HG02973 (cell line): ENCODE results near the gene NRTN.
"Not testable (repeated sequence)": the region's sequence is repeated elsewhere in the genome, so short reads cannot be mapped to it uniquely, and the experiment has no call there.

Source experiments
- ATAC-seq: cut with Tn5 transposase; IDR thresholded peaks from one replicate; pipeline ENCODE4 v1.9.1; 2021; ENCODE audit warnings: moderate library complexity; ENCODE audit not compliant: unreplicated experiment

The NRTN gene

GRCh38 chr19:5832527-5833216, 27.8 kb downstream of the NRTN start:
- ATAC-seq = no peak

GRCh38 chr19:5837761-5838352, 33.0 kb downstream of the NRTN start:
- ATAC-seq = no peak

GRCh38 chr19:5838353-5839064, 33.6 kb downstream of the NRTN start:
- no peak for ATAC-seq

- no peak for ATAC-seq
Measured at GRCh38 chr19:5839065-5840017, 34.5 kb downstream of the NRTN start, which contains the start of gene FUT6. FUT6 (minus strand) TSS chr19:5839702; CDS start chr19:5832567, 7,135 bp downstream.

- ATAC-seq = not testable (repeated sequence)
Measured at GRCh38 chr19:5841735-5842111, 36.9 kb downstream of the NRTN start.

GRCh38 chr19:5843295-5843927, 38.5 kb downstream of the NRTN start:
- ATAC-seq = no peak

GRCh38 chr19:5844456-5845433, 39.9 kb downstream of the NRTN start:
- no peak for ATAC-seq

GRCh38 chr19:5847846-5848245, 43.0 kb downstream of the NRTN start:
- not testable (repeated sequence) for ATAC-seq

GRCh38 chr19:5848621-5849020, 43.8 kb downstream of the NRTN start:
- not testable (repeated sequence) for ATAC-seq

- no peak for ATAC-seq
Measured at GRCh38 chr19:5850189-5850588, 45.3 kb downstream of the NRTN start.

GRCh38 chr19:5850743-5851293, 46.0 kb downstream of the NRTN start:
- ATAC-seq = no peak

- ATAC-seq = no peak
Measured at GRCh38 chr19:5851302-5851701, 46.4 kb downstream of the NRTN start, which contains the start of gene FUT3. FUT3 (minus strand) TSS chr19:5851449.

- not testable (repeated sequence) for ATAC-seq
Measured at GRCh38 chr19:5854121-5854520, 49.3 kb downstream of the NRTN start.

- ATAC-seq = not testable (repeated sequence)
Measured at GRCh38 chr19:5855151-5855550, 50.3 kb downstream of the NRTN start.

- no peak for ATAC-seq
Measured at GRCh38 chr19:5857203-5858081, 52.6 kb downstream of the NRTN start.

- ATAC-seq = no peak
Measured at GRCh38 chr19:5863030-5863665, 58.3 kb downstream of the NRTN start.

GRCh38 chr19:5864013-5864720, 59.3 kb downstream of the NRTN start:
- ATAC-seq = no peak
